ENCODE data around the gene SDSL.

The SDSL gene, protein sequence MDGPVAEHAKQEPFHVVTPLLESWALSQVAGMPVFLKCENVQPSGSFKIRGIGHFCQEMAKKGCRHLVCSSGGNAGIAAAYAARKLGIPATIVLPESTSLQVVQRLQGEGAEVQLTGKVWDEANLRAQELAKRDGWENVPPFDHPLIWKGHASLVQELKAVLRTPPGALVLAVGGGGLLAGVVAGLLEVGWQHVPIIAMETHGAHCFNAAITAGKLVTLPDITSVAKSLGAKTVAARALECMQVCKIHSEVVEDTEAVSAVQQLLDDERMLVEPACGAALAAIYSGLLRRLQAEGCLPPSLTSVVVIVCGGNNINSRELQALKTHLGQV

GRCh38 chr12:113422030-113422885, at the start of gene SDSL:
Gene SDSL (plus strand): TSS chr12:113422380. CDS start chr12:113427983, 5,603 bp downstream.
- DNase-seq = no peak

- no peak for DNase-seq
Observed at GRCh38 chr12:113373440-113373839, 48.7 kb upstream of the SDSL start.

- no peak for DNase-seq
Observed at GRCh38 chr12:113373969-113374368, 48.2 kb upstream of the SDSL start.

DNA sequence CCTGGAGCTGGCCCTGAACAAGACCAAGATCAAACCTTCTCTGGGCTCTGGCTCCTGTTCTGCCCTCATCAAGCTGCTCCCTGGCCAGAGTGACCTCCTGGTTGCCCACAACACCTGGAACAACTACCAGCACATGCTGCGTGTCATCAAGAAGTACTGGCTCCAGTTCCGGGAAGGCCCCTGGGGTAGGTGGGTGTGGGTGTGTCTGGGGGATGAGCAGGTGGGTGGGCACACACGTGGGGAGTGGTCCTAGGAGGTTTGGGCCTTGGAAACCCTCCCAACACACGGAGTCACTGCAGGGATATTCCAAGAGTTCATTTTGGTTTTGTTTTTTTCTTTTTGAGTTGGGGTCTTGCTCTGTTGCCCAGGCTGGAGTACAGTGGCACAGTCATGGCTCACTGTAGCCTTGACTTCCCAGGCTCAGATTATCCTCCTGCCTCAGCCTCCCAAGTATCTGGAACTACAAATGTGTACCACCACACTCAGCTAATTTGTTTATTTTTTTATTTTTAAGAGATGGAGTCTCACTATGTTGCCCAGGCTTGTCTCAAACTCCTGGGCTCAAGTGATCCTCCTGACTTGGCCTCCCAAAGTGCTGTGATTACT, 47.3 kb upstream of the SDSL start:
- DNase-seq = no peak

DNA sequence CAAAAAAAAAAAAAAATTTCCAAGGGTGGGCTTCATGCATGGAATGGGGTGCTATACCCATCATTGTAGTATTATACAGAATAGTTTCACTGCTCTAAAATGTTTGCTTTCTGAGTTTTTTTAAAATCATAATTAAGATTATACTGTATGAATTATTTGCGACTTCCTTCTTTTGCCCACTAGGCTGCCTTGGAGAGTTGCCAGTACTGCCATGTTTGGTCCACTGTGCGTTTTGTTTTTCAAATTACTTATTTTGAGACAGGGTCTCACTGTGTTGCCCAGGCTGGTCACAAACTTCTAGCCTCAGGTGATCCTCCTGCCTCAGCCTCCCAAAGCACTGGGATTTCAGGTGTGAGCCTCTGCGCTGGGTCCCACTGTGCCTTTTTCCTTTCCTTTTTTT, 43.9 kb upstream of the SDSL start:
- no peak for DNase-seq

- no peak for DNase-seq
Observed at GRCh38 chr12:113381220-113381619, 41.0 kb upstream of the SDSL start.

GRCh38 chr12:113382206-113382605, 40.0 kb upstream of the SDSL start:
- no peak for DNase-seq

- DNase-seq = no peak
Observed at GRCh38 chr12:113384778-113385177, 37.4 kb upstream of the SDSL start.

GRCh38 chr12:113385282-113385882, 36.8 kb upstream of the SDSL start:
- no peak for DNase-seq

DNA sequence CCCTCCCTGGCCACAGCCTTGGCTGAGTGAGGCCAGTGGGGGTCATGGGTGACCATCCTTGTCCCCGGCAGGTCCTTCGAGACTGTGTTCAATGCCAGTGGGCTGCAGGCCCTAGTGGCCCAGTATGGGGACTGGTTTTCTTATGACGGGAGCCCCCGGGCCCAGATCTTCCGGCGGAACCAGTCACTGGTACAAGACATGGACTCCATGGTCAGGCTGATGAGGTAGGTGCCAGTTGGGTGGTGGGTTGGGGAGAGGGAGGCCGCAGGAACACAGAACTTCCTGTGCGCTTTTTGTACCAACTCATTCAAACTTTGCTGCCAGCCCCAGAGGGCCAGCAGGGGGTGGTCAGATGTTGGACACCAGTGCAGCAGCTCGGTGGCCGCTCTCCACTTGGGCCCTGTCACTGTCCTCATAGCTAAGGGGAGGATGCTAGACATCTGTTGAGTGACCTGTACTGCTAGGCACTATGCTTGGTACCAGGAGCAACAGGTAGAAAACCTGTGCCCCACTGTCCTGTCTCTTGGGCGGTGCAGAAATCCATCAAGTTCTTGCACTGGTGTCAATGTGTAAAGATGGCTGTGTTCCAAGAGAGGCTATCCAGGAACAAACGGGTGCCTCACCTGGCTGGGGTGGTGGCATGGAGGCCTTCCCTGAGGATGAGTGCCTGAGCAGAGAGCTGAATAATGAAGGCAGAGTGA, 35.2 kb upstream of the SDSL start:
- no peak for DNase-seq

GRCh38 chr12:113387631-113388030, 34.5 kb upstream of the SDSL start:
- DNase-seq = no peak

- no peak for DNase-seq
Observed at GRCh38 chr12:113388351-113388750, 33.8 kb upstream of the SDSL start.

GRCh38 chr12:113390064-113391043, 31.8 kb upstream of the SDSL start:
- DNase-seq = no peak

DNA sequence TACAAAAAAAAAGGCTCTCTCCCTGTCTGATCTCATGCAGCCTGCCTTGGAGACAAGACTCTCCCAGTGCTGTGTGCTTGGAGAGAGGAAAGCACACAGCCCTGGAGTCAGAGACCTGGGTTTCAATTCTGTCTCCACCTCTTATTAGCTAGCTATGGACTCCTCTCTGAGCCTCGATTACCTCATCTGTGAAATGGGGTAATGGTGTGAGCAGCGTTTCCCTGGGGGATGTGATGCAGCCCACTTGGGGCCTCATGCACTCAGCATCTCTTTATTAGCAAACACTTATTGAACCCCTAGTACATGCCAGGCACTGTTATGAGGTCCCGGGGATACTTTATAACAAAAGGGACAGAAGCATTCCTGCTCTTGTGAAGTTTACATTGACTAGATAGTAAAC, 31.0 kb upstream of the SDSL start:
- DNase-seq = no peak

- no peak for DNase-seq
Observed at GRCh38 chr12:113391650-113392337, 30.4 kb upstream of the SDSL start.

DNA sequence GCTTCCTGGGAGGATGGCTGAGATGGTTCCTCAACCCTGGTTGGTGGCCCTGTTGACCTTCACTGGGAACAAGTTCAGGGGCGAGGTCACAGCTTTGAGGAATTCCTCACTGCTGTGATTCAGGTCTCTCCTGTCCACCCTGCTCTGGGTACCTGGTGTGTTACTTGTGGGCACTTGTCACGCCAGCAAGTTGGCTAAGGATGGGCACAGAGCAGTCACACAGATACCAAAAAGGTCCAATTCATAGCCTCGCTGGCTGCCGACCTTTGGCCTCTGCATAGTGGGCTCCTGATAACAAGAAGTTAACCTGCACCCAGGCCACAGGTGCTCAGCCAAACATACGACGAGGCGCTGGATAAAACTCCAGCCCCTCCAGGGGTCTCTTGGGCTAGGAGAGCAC, 29.7 kb upstream of the SDSL start:
- no peak for DNase-seq

GRCh38 chr12:113392988-113393579, 29.1 kb upstream of the SDSL start:
- no peak for DNase-seq

- no peak for DNase-seq
Observed at GRCh38 chr12:113393749-113394148, 28.4 kb upstream of the SDSL start.

GRCh38 chr12:113395119-113395518, 27.1 kb upstream of the SDSL start:
- no peak for DNase-seq

DNA sequence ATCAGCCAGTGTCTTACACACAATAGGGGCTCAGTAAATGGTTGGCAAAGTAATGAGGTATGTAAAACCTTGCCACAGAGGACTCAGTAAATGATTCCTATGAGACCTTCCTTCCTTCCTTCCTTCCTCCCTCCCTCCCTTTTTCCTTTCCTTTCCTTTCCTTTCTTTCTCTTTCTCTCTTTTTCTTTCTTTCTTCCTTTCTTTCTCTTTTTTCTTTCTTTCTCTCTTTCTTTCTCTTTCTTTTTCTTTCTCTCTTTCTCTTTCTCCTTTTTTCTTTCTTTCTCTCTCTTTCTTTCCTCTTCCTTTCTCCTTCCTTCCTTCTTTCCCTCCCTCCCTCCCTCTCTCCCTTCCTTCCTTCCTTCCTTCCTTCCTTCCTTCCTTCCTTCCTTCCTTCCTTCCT, 26.0 kb upstream of the SDSL start:
- DNase-seq = no peak

Data from stimulated activated CD4-positive, alpha-beta T cell treated with anti-CD3 and anti-CD28 coated beads, Interleukin-4, amount 100 ng/mL, for 1 hour (primary cell).